WERI-Rb-1 (cell line): Measurements from ENCODE around the gene CCNB3.
"Not testable (repeated sequence)": the region's sequence is repeated elsewhere in the genome, so short reads cannot be mapped to it uniquely, and the experiment has no call there.

ENCODE experiments used
- DNase-seq: peaks from one replicate; pipeline ENCODE4 v3.0.0-alpha.2; 2020
- H3K27ac ChIP-seq: fragments of 250-450 bp; sonication (Bioruptor Pico); 2 replicates; pipeline ENCODE4 v1.5.1; 2020; ENCODE audit warnings: mild to moderate bottlenecking, moderate library complexity
- H3K27me3 ChIP-seq: fragments of 250-450 bp; sonication (Bioruptor Pico); 2 replicates; pipeline ENCODE4 v1.5.1; 2021; ENCODE audit warnings: mild to moderate bottlenecking, low read depth, moderate library complexity; ENCODE audit not compliant: insufficient read depth, severe bottlenecking
- H3K36me3 ChIP-seq: fragments of 250-450 bp; sonication (Bioruptor Pico); 2 replicates; pipeline ENCODE4 v1.5.1; 2020; ENCODE audit warnings: mild to moderate bottlenecking, moderate library complexity
- H3K4me3 ChIP-seq: 2 replicates; pipeline ENCODE4 v1.5.1; 2011; ENCODE audit warnings: low read depth, mild to moderate bottlenecking, control low read depth, low read length
- H3K9me3 ChIP-seq: fragments of 250-450 bp; sonication (Bioruptor Pico); 2 replicates; pipeline ENCODE4 v1.5.1; 2021; ENCODE audit warnings: mild to moderate bottlenecking, moderate library complexity; ENCODE audit not compliant: severe bottlenecking
- CTCF ChIP-seq: IDR thresholded peaks from 2 replicates; pipeline ENCODE4 v1.5.1; 2011; ENCODE audit warnings: low read depth, mild to moderate bottlenecking, control low read depth, inconsistent platforms, low read length

The CCNB3 gene

GRCh38 chrX:50327235-50327634, 122.7 kb downstream of the CCNB3 start:
- Histone ChIP-seq H3K36me3 (no peaks in the 10 kb centered on the region), H3K9me3 (no peaks in the 10 kb centered on the region), H3K27ac (no peak overlapping the region), H3K4me3 (no peak overlapping the region), H3K27me3 (peaks cover 24% of the 10 kb centered on the region)
- TF ChIP-seq CTCF, result no peak
- no peak for DNase-seq

- H3K9me3 ChIP-seq, result not testable (repeated sequence)
Observed at GRCh38 chrX:50332668-50333067, 128.1 kb downstream of the CCNB3 start.

GRCh38 chrX:50333308-50333707, 128.7 kb downstream of the CCNB3 start:
- Histone ChIP-seq H3K9me3 (no peaks in the 10 kb centered on the region), H3K27ac (no peak overlapping the region), H3K36me3 (no peaks in the 10 kb centered on the region), H3K4me3 (no peak overlapping the region), H3K27me3 (peaks cover 45% of the 10 kb centered on the region)
- DNase-seq, result no peak
- TF ChIP-seq CTCF, result no peak

More at GRCh38 chrX:50332668-50333067, 128.1 kb downstream of the CCNB3 start:
- peaks cover 45% of the 10 kb centered on the region for H3K27me3 ChIP-seq
- not testable (repeated sequence) for DNase-seq, H3K27ac ChIP-seq, H3K4me3 ChIP-seq, H3K36me3 ChIP-seq

- Histone ChIP-seq H3K36me3 (no peaks in the 10 kb centered on the region), H3K4me3 (no peak overlapping the region), H3K27me3 (peaks cover 36% of the 10 kb centered on the region), H3K27ac (no peak overlapping the region), H3K9me3 (no peaks in the 10 kb centered on the region)
- DNase-seq, result no peak
- no peak for TF ChIP-seq CTCF
Observed at GRCh38 chrX:50343917-50344316, 139.4 kb downstream of the CCNB3 start.

- DNase-seq, result no peak
- no peak for TF ChIP-seq CTCF
- Histone ChIP-seq H3K9me3 (no peaks in the 10 kb centered on the region), H3K27me3 (peaks cover 37% of the 10 kb centered on the region), H3K4me3 (no peak overlapping the region), H3K36me3 (no peaks in the 10 kb centered on the region), H3K27ac (no peak overlapping the region)
Observed at GRCh38 chrX:50372966-50373365, 168.4 kb downstream of the CCNB3 start.

GRCh38 chrX:50375481-50376267, 171.1 kb downstream of the CCNB3 start:
- no peak overlapping the region for H3K27ac ChIP-seq
- no peak for TF ChIP-seq CTCF

More at GRCh38 chrX:50375481-50376267, 171.1 kb downstream of the CCNB3 start:
- H3K4me3 ChIP-seq, result no peak overlapping the region
- no peak for DNase-seq
- H3K36me3 ChIP-seq, result no peaks in the 10 kb centered on the region
- peaks cover 41% of the 10 kb centered on the region for H3K27me3 ChIP-seq
- H3K9me3 ChIP-seq, result no peaks in the 10 kb centered on the region
